Measurements from ENCODE around the gene HES2.

DNA sequence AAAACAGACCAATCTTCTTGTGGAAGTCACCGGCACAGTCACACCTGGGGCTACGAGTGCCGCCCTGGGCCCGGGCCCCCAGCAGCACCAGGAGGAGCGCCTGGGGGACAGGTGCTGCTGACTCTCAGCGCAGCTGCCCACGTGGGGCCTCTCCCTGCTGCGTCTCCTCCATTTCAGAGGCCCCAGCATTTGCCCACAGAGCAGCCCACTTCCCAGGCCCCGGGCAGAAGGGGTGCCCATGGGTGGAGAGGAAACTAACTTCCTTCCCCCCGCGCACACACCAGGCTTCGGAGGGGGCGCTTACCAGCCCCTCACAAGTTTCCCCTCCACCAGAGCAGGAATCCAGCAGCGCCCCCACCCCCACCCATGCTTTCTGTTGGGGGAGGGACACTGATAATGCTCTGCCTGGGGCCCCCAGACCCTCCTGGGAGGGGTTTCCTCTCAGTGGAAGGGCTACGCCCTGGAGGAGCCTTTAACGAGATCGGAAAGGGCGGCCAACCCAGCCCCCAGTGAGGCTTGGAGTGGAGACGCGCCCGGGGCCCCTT, 45.8 kb upstream of the HES2 start:
- TF ChIP-seq, protein P1, sequence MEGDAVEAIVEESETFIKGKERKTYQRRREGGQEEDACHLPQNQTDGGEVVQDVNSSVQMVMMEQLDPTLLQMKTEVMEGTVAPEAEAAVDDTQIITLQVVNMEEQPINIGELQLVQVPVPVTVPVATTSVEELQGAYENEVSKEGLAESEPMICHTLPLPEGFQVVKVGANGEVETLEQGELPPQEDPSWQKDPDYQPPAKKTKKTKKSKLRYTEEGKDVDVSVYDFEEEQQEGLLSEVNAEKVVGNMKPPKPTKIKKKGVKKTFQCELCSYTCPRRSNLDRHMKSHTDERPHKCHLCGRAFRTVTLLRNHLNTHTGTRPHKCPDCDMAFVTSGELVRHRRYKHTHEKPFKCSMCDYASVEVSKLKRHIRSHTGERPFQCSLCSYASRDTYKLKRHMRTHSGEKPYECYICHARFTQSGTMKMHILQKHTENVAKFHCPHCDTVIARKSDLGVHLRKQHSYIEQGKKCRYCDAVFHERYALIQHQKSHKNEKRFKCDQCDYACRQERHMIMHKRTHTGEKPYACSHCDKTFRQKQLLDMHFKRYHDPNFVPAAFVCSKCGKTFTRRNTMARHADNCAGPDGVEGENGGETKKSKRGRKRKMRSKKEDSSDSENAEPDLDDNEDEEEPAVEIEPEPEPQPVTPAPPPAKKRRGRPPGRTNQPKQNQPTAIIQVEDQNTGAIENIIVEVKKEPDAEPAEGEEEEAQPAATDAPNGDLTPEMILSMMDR (IDR thresholded peaks at IDR 0.05), result no peak
- no peak for TF ChIP-seq POLR2A (IDR thresholded peaks at IDR 0.05)

All from lower leg skin (tissue), 3 donors.